H1 (cell line): ENCODE data around the gene CHRM4. TPM values are rescaled to one million over a fixed set of nuclear protein-coding genes. Genes with fewer than 3 reads are reported as not detected.

Source experiments
- CTCF ChIA-PET: fragments of 300-600 bp; sonication (Branson Sonifier 250); formaldehyde crosslinking; loops from one replicate; lab custom pipeline; 2021; ENCODE audit not compliant: partially characterized antibody; lab: Charles Lee
- POLR2A ChIA-PET: fragments of 300-600 bp; sonication (Branson Sonifier 250); formaldehyde crosslinking; loops from one replicate; lab custom pipeline; 2021; ENCODE audit warnings: inconsistent platforms; ENCODE audit not compliant: partially characterized antibody; lab: Charles Lee
- DNase-seq, 2 experiments: peaks; one replicate each; pipeline versions ENCODE4 v3.0.0 to v3.0.0-alpha.2; 2010 to 2022; ENCODE audit warnings: low spot score in 2 of 2, low read depth in 1 of 2, mixed read lengths in 1 of 2
- FAIRE-seq: peaks from 2 replicates; lab custom pipeline; 2011; peaks lifted over from hg19 to GRCh38; lab: Jason Lieb, UNC
- H2AFZ ChIP-seq: 2 replicates; pipeline ENCODE4 v1.8.1; 2012; ENCODE audit warnings: low read length, inconsistent platforms
- H2AK5ac ChIP-seq: 2 replicates; pipeline ENCODE4 v1.6.1; 2013; ENCODE audit warnings: low read depth, low read length
- H2BK120ac ChIP-seq: replicated peaks from 2 replicates; pipeline ENCODE3; 2013; ENCODE audit warnings: low read depth, low read length, inconsistent platforms
- H2BK12ac ChIP-seq: 2 replicates; pipeline ENCODE4 v1.6.1; 2013; ENCODE audit warnings: low read depth, low read length
- H2BK15ac ChIP-seq: 2 replicates; pipeline ENCODE4 v1.6.1; 2013; ENCODE audit warnings: low read length
- H2BK20ac ChIP-seq: 2 replicates; pipeline ENCODE4 v1.6.1; 2013; ENCODE audit warnings: low read length
- H2BK5ac ChIP-seq: 2 replicates; pipeline ENCODE4 v1.6.1; 2013; ENCODE audit warnings: low read depth, low read length
- H3K14ac ChIP-seq: 2 replicates; pipeline ENCODE4 v1.6.1; 2013; ENCODE audit warnings: inconsistent platforms; ENCODE audit not compliant: insufficient read length
- H3K18ac ChIP-seq: 2 replicates; pipeline ENCODE4 v1.6.1; 2013; ENCODE audit warnings: low read length; ENCODE audit errors: extremely low read depth
- H3K23ac ChIP-seq: 2 replicates; pipeline ENCODE4 v1.6.1; 2013; ENCODE audit warnings: inconsistent platforms; ENCODE audit not compliant: insufficient read length
- H3K23me2 ChIP-seq: 2 replicates; pipeline ENCODE4 v1.6.1; 2013; ENCODE audit warnings: low read depth, low read length
- H3K27ac ChIP-seq: 2 replicates; pipeline ENCODE4 v1.6.1; 2011; ENCODE audit warnings: low read depth, low read length, inconsistent platforms
- H3K27me3 ChIP-seq, 4 experiments: replicated peaks in 1 of 4; 1 replicate in 1 of 4; 2 replicates in 3 of 4; pipeline versions ENCODE4 v1.6.1 to v1.8.1; 2011 to 2013; ENCODE audit warnings: low read length in 3 of 4, mild to moderate bottlenecking in 3 of 4, inconsistent platforms in 2 of 4, mixed read lengths in 2 of 4, moderate library complexity in 1 of 4; ENCODE audit not compliant: control insufficient read depth in 3 of 4, insufficient read depth in 3 of 4; ENCODE audit errors: extremely low read depth in 1 of 4
- H3K36me3 ChIP-seq, 4 experiments: 2 replicates each; pipeline versions ENCODE4 v1.6.1 to v1.8.1; 2011 to 2013; ENCODE audit warnings: mild to moderate bottlenecking in 4 of 4, low read length in 3 of 4, moderate library complexity in 2 of 4, control low read depth in 1 of 4, inconsistent platforms in 1 of 4; ENCODE audit not compliant: insufficient read depth in 4 of 4, control insufficient read depth in 2 of 4
- H3K4ac ChIP-seq: replicated peaks from 2 replicates; pipeline ENCODE3; 2013; ENCODE audit warnings: low read length, low read depth, mixed read lengths, inconsistent platforms; ENCODE audit not compliant: insufficient read length
- H3K4me1 ChIP-seq, 4 experiments: replicated peaks in 1 of 4; 1 replicate in 1 of 4; 2 replicates in 3 of 4; pipeline versions ENCODE4 v1.6.1 to v1.8.1; 2011 to 2013; ENCODE audit warnings: low read length in 3 of 4, inconsistent platforms in 2 of 4, mixed read lengths in 1 of 4; ENCODE audit not compliant: insufficient read depth in 4 of 4, control insufficient read depth in 3 of 4
- H3K4me2 ChIP-seq, 2 experiments: 2 replicates each; pipeline versions ENCODE4 v1.6.1 to v1.8.1; 2011 to 2013; ENCODE audit warnings: low read depth in 2 of 2, low read length in 2 of 2, control low read depth in 1 of 2, inconsistent platforms in 1 of 2, mild to moderate bottlenecking in 1 of 2; ENCODE audit not compliant: insufficient read depth in 1 of 2
- H3K4me3 ChIP-seq, 4 experiments: fragments of 200-600, 300-600 bp in 1 of 4; sonication (generic), shearing (Covaris generic), sonication (Bioruptor Twin) in 1 of 4; 2 replicates each; pipeline versions ENCODE4 v1.5.1 to v1.8.1; 2011 to 2016; ENCODE audit warnings: low read length in 4 of 4, low read depth in 3 of 4, control low read depth in 2 of 4, inconsistent platforms in 2 of 4, mild to moderate bottlenecking in 2 of 4, mixed read lengths in 1 of 4, moderate library complexity in 1 of 4; ENCODE audit not compliant: insufficient read depth in 2 of 4; ENCODE audit errors: extremely low read depth in 1 of 4
- H3K56ac ChIP-seq: replicated peaks from 2 replicates; pipeline ENCODE3; 2013; ENCODE audit warnings: low read depth, mild to moderate bottlenecking, mixed read lengths, low read length, inconsistent platforms; ENCODE audit not compliant: insufficient read length
- H3K79me1 ChIP-seq: 2 replicates; pipeline ENCODE4 v1.6.1; 2013; ENCODE audit warnings: low read depth, low read length, control low read depth
- H3K79me2 ChIP-seq, 2 experiments: 2 replicates each; pipeline versions ENCODE4 v1.6.1 to v1.8.1; 2012 to 2013; ENCODE audit warnings: low read length in 2 of 2, mild to moderate bottlenecking in 2 of 2, inconsistent platforms in 1 of 2; ENCODE audit not compliant: insufficient read depth in 2 of 2, control insufficient read depth in 1 of 2
- H3K9ac ChIP-seq, 4 experiments: replicated peaks in 1 of 4; 1 replicate in 1 of 4; 2 replicates in 3 of 4; pipeline versions ENCODE4 v1.6.1 to v1.8.1; 2011 to 2013; ENCODE audit warnings: low read depth in 3 of 4, low read length in 3 of 4, control low read depth in 2 of 4, mild to moderate bottlenecking in 2 of 4, moderate library complexity in 2 of 4, inconsistent platforms in 1 of 4; ENCODE audit errors: extremely low read depth in 1 of 4
- H3K9me3 ChIP-seq, 2 experiments: 2 replicates each; pipeline versions ENCODE4 v1.6.1 to v1.8.1; 2012 to 2013; ENCODE audit warnings: mild to moderate bottlenecking in 2 of 2, moderate library complexity in 2 of 2, control low read depth in 1 of 2, inconsistent platforms in 1 of 2, low read depth in 1 of 2, low read length in 1 of 2, mixed read lengths in 1 of 2; ENCODE audit not compliant: insufficient read depth in 2 of 2
- H4K20me1 ChIP-seq, 2 experiments: replicated peaks in 1 of 2; 2 replicates each; pipeline versions ENCODE3 to v1.8.1; 2011 to 2013; ENCODE audit warnings: inconsistent platforms in 2 of 2, low read length in 2 of 2, mild to moderate bottlenecking in 1 of 2; ENCODE audit not compliant: insufficient read depth in 2 of 2, control insufficient read depth in 1 of 2
- H4K5ac ChIP-seq: 2 replicates; pipeline ENCODE4 v1.6.1; 2013; ENCODE audit warnings: low read length, low read depth, mixed read lengths, inconsistent platforms; ENCODE audit not compliant: insufficient read length
- H4K8ac ChIP-seq: 2 replicates; pipeline ENCODE4 v1.8.0; 2013; ENCODE audit warnings: mild to moderate bottlenecking, moderate library complexity, low read length, inconsistent platforms; ENCODE audit not compliant: insufficient read depth; ENCODE audit errors: extremely low read depth
- H4K91ac ChIP-seq: replicated peaks from 2 replicates; pipeline ENCODE3; 2013; ENCODE audit warnings: low read length, mixed read lengths, inconsistent platforms; ENCODE audit not compliant: insufficient read length
- EGR1 ChIP-seq: IDR thresholded peaks from 2 replicates; pipeline ENCODE4 v1.6.1; 2011; ENCODE audit warnings: low read depth, low read length, borderline replicate concordance
- GABPA ChIP-seq: IDR thresholded peaks from 2 replicates; pipeline ENCODE4 v1.6.1; 2011; ENCODE audit warnings: mild to moderate bottlenecking, low read length, moderate library complexity, borderline replicate concordance; ENCODE audit not compliant: insufficient read depth
- HDAC6 ChIP-seq: IDR thresholded peaks from one replicate; pipeline ENCODE4 v1.7.1; 2012; ENCODE audit warnings: low read depth, mild to moderate bottlenecking, inconsistent platforms, low read length, moderate library complexity
- KDM1A ChIP-seq: fragments of 200-600, 300-600 bp; sonication (generic); IDR thresholded peaks from 2 replicates; pipeline ENCODE4 v1.7.1; 2016; ENCODE audit warnings: mild to moderate bottlenecking, low read length, borderline replicate concordance
- KDM4A ChIP-seq: IDR thresholded peaks from one replicate; pipeline ENCODE4 v1.7.1; 2012; ENCODE audit warnings: low read depth, mild to moderate bottlenecking, moderate library complexity, low read length, inconsistent platforms; ENCODE audit not compliant: severe bottlenecking
- NANOG ChIP-seq: IDR thresholded peaks from 2 replicates; pipeline ENCODE4 v1.6.1; 2011; ENCODE audit warnings: low read length, low read depth, mild to moderate bottlenecking, inconsistent platforms; ENCODE audit not compliant: insufficient read depth, poor library complexity, severe bottlenecking
- POU5F1 ChIP-seq: IDR thresholded peaks from 2 replicates; pipeline ENCODE4 v1.6.1; 2011; ENCODE audit warnings: low read depth, mild to moderate bottlenecking, low read length, moderate library complexity
- RBBP5 ChIP-seq: IDR thresholded peaks from 2 replicates; pipeline ENCODE4 v1.7.1; 2012; ENCODE audit warnings: low read depth, mild to moderate bottlenecking, inconsistent platforms, low read length, moderate library complexity, borderline replicate concordance
- RFX5 ChIP-seq: IDR thresholded peaks from 2 replicates; pipeline ENCODE4 v1.6.1; 2011; ENCODE audit warnings: low read depth, low read length, improper control_type of control experiment, borderline replicate concordance
- RXRA ChIP-seq: IDR thresholded peaks from 2 replicates; pipeline ENCODE4 v1.6.1; 2011; ENCODE audit warnings: low read depth, mild to moderate bottlenecking, low read length, moderate library complexity; ENCODE audit not compliant: insufficient read depth
- WGBS, 2 experiments: shearing (Covaris generic) in 1 of 2; methylation state at CpG; one replicate each; pipeline versions ENCODE4 v1.1.6 to v1.1.7; 2013 to 2015; ENCODE audit warnings: low lambda C conversion rate in 2 of 2, mixed read lengths in 2 of 2, inconsistent platforms in 1 of 2, low coverage in 1 of 2, missing lambda C conversion rate in 1 of 2; ENCODE audit not compliant: insufficient replicate concordance in 2 of 2, insufficient coverage in 1 of 2, insufficient read length in 1 of 2; ENCODE audit errors: extremely low coverage in 1 of 2, missing lambda C conversion rate in 1 of 2; 5-methylcytosine and 5-hydroxymethylcytosine counted together
- polyA plus RNA-seq, 7 experiments: library from polyadenylated mRNA; depleted of rRNA in 3 of 7; stranded (reverse) in 5 of 7; unstranded in 2 of 7; fragments of >200 nt in 5 of 7; fragments of 200-250 nt in 2 of 7; gene quantifications; 1 replicate in 5 of 7; 2 replicates in 1 of 7; 4 replicates in 1 of 7; pipeline versions ENCODE4 v1.2.1 to v1.2.3, GENCODE V29; 2011 to 2013; ENCODE audit warnings: missing spikeins in 2 of 7, mixed read lengths in 2 of 7
- total RNA-seq: library from RNA; stranded (reverse); fragmentation: NEBNext Ultra II Directional; extraction: Animal tissue kit (Norgen Biotek cat#: 25700); gene quantifications from 2 replicates; pipeline ENCODE4 v1.2.1, GENCODE V29; 2021
- TF ChIP-seq, protein P1 (sequence below): IDR thresholded peaks from 2 replicates; pipeline ENCODE4 v1.6.1; 2012; ENCODE audit warnings: inconsistent platforms

Gene CHRM4
- total and polyA plus RNA-seq, 2 of the 8 experiments (the other 6 are each of a cell fraction or from before 2014, with no cell fraction given) = 1.1 to 1.3 TPM

DNA sequence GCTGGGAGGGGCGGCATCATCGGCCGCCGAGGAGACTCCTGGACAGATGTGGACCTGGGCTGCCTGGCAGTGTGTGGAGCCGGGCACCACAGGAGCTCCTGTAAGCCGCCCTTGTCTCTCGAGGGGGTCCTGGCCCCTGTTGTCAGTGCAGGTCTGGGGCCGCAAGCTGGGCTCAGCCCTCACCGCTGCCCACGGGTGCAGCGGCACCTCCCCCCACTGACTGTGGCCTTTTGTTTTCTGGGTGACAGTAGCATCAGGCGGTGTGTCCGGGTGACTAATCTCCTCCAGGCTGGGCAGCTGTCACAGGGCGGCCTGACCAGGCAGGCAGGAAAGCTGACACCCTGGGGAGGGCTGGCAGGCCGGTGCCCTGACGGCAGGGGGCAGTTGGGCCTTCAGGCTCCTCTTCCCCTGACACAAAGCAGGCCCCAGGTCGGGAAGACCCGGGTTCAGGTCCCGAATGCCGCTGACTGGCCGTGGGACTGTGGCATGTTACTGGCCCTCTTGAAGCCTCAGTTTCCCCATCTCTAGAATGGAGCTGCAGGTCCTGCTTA is 28.0 kb downstream of the CHRM4 start:
- POLR2A ChIA-PET = interaction anchor here (0.9 to 7.8 kb wide), 5 partner anchors 13 to 143 kb away, joined by 3 to 69 read pairs (median 3); partner anchors contain the start of gene DGKZ
- no peak overlapping the region for H3K27ac ChIP-seq
- no peak overlapping the region for H2BK120ac ChIP-seq
- H2AFZ ChIP-seq = no peak overlapping the region
- H4K8ac ChIP-seq = no peak overlapping the region
- no peak overlapping the region for H2AK5ac ChIP-seq
- H3K79me2 ChIP-seq = peaks cover 0 to 51% of the 10 kb centered on the region in 2 experiments; a peak in 2 of 4 replicates
- no peak overlapping the region for H3K56ac ChIP-seq
- DNase-seq (no peak), FAIRE-seq (no peak)
- H3K9me3 ChIP-seq = no peaks in the 10 kb centered on the region
- peaks cover 0 to 4% (median under 1%) of the 10 kb centered on the region in 4 experiments; a peak in 1 of 8 replicates for H3K36me3 ChIP-seq
- H3K23me2 ChIP-seq = no peaks in the 10 kb centered on the region
- peaks cover 8 to 34% of the 10 kb centered on the region in 2 experiments for H4K20me1 ChIP-seq
- no peak overlapping the region for H4K5ac ChIP-seq
- WGBS, 2 experiments = 96% methylated on average over 20 of the region's 21 CpGs; no CpG with 5 or more reads in 1 of the 2 experiments
- CTCF ChIA-PET = interaction anchor here (1.0 to 44.5 kb wide), 5 partner anchors 4 to 55 kb away, joined by 3 to 1004 read pairs (median 8); partner anchors contain the start of genes DGKZ and MDK
- no peak overlapping the region for H3K9ac ChIP-seq
- H3K4me3 ChIP-seq = no peak overlapping the region
- peaks cover 19% of the 10 kb centered on the region for H3K79me1 ChIP-seq
- no peak overlapping the region for H3K4ac ChIP-seq
- H2BK5ac ChIP-seq = no peak overlapping the region
- H3K4me2 ChIP-seq = no peak overlapping the region
- TF ChIP-seq GABPA (no peak), KDM4A (no peak), RBBP5 (no peak), HDAC6 (no peak), RXRA (no peak), NANOG (no peak), RFX5 (no peak), POU5F1 (no peak), KDM1A (no peak), EGR1 (no peak)
- TF ChIP-seq, protein P1, sequence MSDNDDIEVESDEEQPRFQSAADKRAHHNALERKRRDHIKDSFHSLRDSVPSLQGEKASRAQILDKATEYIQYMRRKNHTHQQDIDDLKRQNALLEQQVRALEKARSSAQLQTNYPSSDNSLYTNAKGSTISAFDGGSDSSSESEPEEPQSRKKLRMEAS = no peak
- H3K4me1 ChIP-seq = peaks cover 0 to 23% (median 14%) of the 10 kb centered on the region in 4 experiments; a peak in 6 of 7 replicates
- no peak overlapping the region for H3K14ac ChIP-seq
- no peak overlapping the region for H3K23ac ChIP-seq
- H3K18ac ChIP-seq = no peak overlapping the region
- H4K91ac ChIP-seq = no peak overlapping the region
- H3K27me3 ChIP-seq = no peaks in the 10 kb centered on the region
- H2BK15ac ChIP-seq = no peak overlapping the region
- no peak overlapping the region for H2BK12ac ChIP-seq
- H2BK20ac ChIP-seq = no peak overlapping the region
